ENCODE results near the gene PPM1E. TPM values are rescaled to one million over a fixed set of nuclear protein-coding genes. Genes with fewer than 3 reads are reported as not detected.

The PPM1E gene
- total and polyA plus RNA-seq, 2 of the 4 experiments (the other 2 are of a cell fraction), result under 0.01 to 0.05 TPM

DNA sequence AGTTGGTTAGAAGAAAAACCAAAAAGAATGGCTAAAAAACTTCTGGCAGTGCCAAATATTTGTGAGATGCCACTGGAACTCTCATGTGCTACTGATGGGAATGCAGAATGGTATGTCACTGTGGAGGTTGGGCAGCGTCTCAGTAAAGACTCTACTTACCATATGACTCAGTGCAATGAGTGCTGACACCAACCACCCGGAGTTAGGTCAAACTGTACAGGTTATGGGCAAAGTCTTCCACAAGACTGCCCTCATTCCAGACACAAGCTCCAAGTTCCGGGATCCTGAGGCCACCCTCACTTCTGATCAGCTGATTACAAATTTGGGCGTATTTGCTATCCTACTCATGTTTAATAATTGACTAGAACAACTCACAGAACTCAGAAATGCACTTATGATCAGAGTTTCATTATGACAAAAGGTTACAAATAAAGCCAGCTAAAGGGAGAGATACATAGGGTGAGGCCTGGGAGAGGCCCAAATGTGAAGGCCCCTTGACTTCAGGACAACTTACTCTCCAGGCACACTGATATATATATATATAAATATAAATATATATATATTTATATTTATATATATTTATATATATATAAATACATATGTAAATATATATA is 236.2 kb downstream of the PPM1E start:
- POLR2A ChIA-PET (ENCODE audit: unreplicated experiment), result no interaction called here
- H4K8ac ChIP-seq (ENCODE audit: low read depth in 2 of 2, low read length in 2 of 2), result peak overlapping the region in 1 of 2 experiments; percentile 27; a peak in 1 of 4 replicates
- H3K9me1 ChIP-seq (ENCODE audit: insufficient read depth, low read length), result no peaks in the 10 kb centered on the region; the same call in 1 of the 2 replicates
- peaks cover 7% of the 10 kb centered on the region; the same call in 1 of the 2 replicates for H3K4me1 ChIP-seq (ENCODE audit: control insufficient read depth, insufficient read depth, low read length)
- H4K91ac ChIP-seq (ENCODE audit: insufficient read depth, low read depth, low read length), result no peak overlapping the region
- peak overlapping the region; percentile 1; the same call in 1 of the 3 replicates for H2BK15ac ChIP-seq (ENCODE audit: low read depth, low read length)
- H3K9me3 ChIP-seq (ENCODE audit: control insufficient read depth, insufficient read depth, low read length), result no peaks in the 10 kb centered on the region
- no peak overlapping the region for H3K27ac ChIP-seq (ENCODE audit: insufficient read depth, low read length)
- H4K20me1 ChIP-seq (ENCODE audit: insufficient read depth, low read length), result no peaks in the 10 kb centered on the region
- H2BK120ac ChIP-seq (ENCODE audit: low read depth, low read length), result peak overlapping the region; percentile 24
- intact Hi-C loops (cut with micrococcal nuclease), result no loop called here
- peak overlapping the region; percentile 42 for H3K4ac ChIP-seq (ENCODE audit: low read depth, low read length)
- H3K79me1 ChIP-seq (ENCODE audit: low read depth in 1 of 2, low read length in 2 of 2), result peaks cover 0 to 6% of the 10 kb centered on the region in 2 experiments; a peak in 1 of 4 replicates
- no peaks in the 10 kb centered on the region; the same call in 1 of the 2 replicates for H3K36me3 ChIP-seq (ENCODE audit: control insufficient read depth, insufficient read depth, low read length)
- CTCF ChIA-PET, result interaction anchor here (1.5 kb wide), 1 partner anchor 11 kb away, joined by 4 read pairs; no protein-coding TSS in a partner anchor
- H2AFZ ChIP-seq (replicated peaks; ENCODE audit: low read length, poor library complexity), result no peak overlapping the region
- no peak overlapping the region for H3K9ac ChIP-seq (ENCODE audit: low read depth, low read length)
- ATAC-seq (ENCODE audit: low read depth) (peak; percentile 62), DNase-seq (peak; percentile 63)
- 57% methylated on average over 2 of the region's 4 CpGs; no CpG with 5 or more reads in 1 of the 2 experiments for WGBS, 2 experiments (ENCODE audit: extremely low coverage in 2 of 2, insufficient read length in 1 of 2)
- H2AK9ac ChIP-seq (replicated peaks; ENCODE audit: low read depth, low read length, poor library complexity), result no peak overlapping the region
- H3K14ac ChIP-seq (replicated peaks; ENCODE audit: low read depth, low read length), result 0 out of 2 replicates have a peak overlapping the region, but pooled peaks have one; percentile 12
- no peak overlapping the region; the same call in 1 of the 2 replicates for H3K4me2 ChIP-seq (ENCODE audit: low read depth, low read length)
- no peak overlapping the region for H4K5ac ChIP-seq (ENCODE audit: low read depth, low read length)
- no peak overlapping the region for H3K18ac ChIP-seq (ENCODE audit: low read depth, low read length)
- TF ChIP-seq CEBPB (IDR thresholded peaks at IDR 0.05; ENCODE audit: low read depth, low read length) (no peak), RCOR1 (IDR thresholded peaks at IDR 0.05; ENCODE audit: insufficient replicate concordance, low read length) (no peak), POLR2A (IDR thresholded peaks at IDR 0.05; ENCODE audit: low read depth, low read length) (no peak), RFX5 (IDR thresholded peaks at IDR 0.05; ENCODE audit: low read depth, low read length) (no peak), MXI1 (IDR thresholded peaks at IDR 0.05; ENCODE audit: borderline replicate concordance, low read depth, low read length) (no peak), MAFK (IDR thresholded peaks at IDR 0.05; ENCODE audit: low read depth, low read length) (no peak), MAZ (IDR thresholded peaks at IDR 0.05; ENCODE audit: borderline replicate concordance, low read depth, low read length) (no peak)
- TF ChIP-seq, protein P1, sequence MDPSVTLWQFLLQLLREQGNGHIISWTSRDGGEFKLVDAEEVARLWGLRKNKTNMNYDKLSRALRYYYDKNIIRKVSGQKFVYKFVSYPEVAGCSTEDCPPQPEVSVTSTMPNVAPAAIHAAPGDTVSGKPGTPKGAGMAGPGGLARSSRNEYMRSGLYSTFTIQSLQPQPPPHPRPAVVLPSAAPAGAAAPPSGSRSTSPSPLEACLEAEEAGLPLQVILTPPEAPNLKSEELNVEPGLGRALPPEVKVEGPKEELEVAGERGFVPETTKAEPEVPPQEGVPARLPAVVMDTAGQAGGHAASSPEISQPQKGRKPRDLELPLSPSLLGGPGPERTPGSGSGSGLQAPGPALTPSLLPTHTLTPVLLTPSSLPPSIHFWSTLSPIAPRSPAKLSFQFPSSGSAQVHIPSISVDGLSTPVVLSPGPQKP (IDR thresholded peaks at IDR 0.05; ENCODE audit: borderline replicate concordance, low read depth, low read length), result no peak
- TF ChIP-seq, protein P2, sequence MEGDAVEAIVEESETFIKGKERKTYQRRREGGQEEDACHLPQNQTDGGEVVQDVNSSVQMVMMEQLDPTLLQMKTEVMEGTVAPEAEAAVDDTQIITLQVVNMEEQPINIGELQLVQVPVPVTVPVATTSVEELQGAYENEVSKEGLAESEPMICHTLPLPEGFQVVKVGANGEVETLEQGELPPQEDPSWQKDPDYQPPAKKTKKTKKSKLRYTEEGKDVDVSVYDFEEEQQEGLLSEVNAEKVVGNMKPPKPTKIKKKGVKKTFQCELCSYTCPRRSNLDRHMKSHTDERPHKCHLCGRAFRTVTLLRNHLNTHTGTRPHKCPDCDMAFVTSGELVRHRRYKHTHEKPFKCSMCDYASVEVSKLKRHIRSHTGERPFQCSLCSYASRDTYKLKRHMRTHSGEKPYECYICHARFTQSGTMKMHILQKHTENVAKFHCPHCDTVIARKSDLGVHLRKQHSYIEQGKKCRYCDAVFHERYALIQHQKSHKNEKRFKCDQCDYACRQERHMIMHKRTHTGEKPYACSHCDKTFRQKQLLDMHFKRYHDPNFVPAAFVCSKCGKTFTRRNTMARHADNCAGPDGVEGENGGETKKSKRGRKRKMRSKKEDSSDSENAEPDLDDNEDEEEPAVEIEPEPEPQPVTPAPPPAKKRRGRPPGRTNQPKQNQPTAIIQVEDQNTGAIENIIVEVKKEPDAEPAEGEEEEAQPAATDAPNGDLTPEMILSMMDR (conservative IDR thresholded peaks at IDR 0.05; ENCODE audit: low read depth, low read length), result no peak
- TF ChIP-seq, protein P3, sequence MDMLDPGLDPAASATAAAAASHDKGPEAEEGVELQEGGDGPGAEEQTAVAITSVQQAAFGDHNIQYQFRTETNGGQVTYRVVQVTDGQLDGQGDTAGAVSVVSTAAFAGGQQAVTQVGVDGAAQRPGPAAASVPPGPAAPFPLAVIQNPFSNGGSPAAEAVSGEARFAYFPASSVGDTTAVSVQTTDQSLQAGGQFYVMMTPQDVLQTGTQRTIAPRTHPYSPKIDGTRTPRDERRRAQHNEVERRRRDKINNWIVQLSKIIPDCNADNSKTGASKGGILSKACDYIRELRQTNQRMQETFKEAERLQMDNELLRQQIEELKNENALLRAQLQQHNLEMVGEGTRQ (IDR thresholded peaks at IDR 0.05; ENCODE audit: low read depth, low read length), result no peak
- dilution Hi-C loops (cut with HindIII; ENCODE audit: low sequenced_read_pairs, unreplicated experiment), result no loop called here
- no peak overlapping the region for H3K4me3 ChIP-seq (ENCODE audit: insufficient read depth, low read depth, low read length)
- H3K56ac ChIP-seq (ENCODE audit: extremely low read depth, insufficient read depth, low read length), result no peak overlapping the region
- no peak overlapping the region for H3K23ac ChIP-seq (ENCODE audit: low read depth, low read length)
- in situ Hi-C loops (cut with MboI; ENCODE audit: low sequenced_read_pairs), result no loop called here
- H2AK5ac ChIP-seq (ENCODE audit: low read depth, low read length), result peak overlapping the region; percentile 27; the same call in 1 of the 2 replicates
- BruUV-seq (replicated peaks), result no TSS peak
- H3K27me3 ChIP-seq (ENCODE audit: control insufficient read depth, insufficient read depth, low read length), result no peaks in the 10 kb centered on the region
- peak overlapping the region; percentile 63 for H2BK5ac ChIP-seq (ENCODE audit: low read depth, low read length, poor library complexity, severe bottlenecking)
- peak overlapping the region; percentile 27; the same call in 1 of the 2 replicates for H2BK20ac ChIP-seq (ENCODE audit: low read depth, low read length)

All from IMR-90 (cell line).